Sigmoid colon (tissue), 4 donors: ENCODE results near the gene NDUFS6.

Experiments used
- POLR2A ChIP-seq, 2 donors: fragments of 450-650 bp; IDR thresholded peaks; one replicate each; pipeline ENCODE4 v1.6.1; 2016; ENCODE audit warnings: antibody characterized with exemption in 2 of 2, mild to moderate bottlenecking in 2 of 2, moderate library complexity in 2 of 2
- POLR2AphosphoS5 ChIP-seq, 4 donors: sonication (generic); formaldehyde crosslinking; IDR thresholded peaks; one replicate each; pipeline ENCODE4 v1.6.1; 2017; ENCODE audit warnings: antibody characterized with exemption in 4 of 4
- TF ChIP-seq, protein P1 (sequence below), 4 experiments: fragments of 450-650 bp in 3 of 4; fragments of 200-600 bp in 1 of 4; IDR thresholded peaks; one replicate each; pipeline ENCODE4 v1.5.1; 2016 to 2019; ENCODE audit warnings: antibody characterized with exemption in 4 of 4, mild to moderate bottlenecking in 3 of 4, moderate library complexity in 2 of 4

- TF ChIP-seq, protein P1, sequence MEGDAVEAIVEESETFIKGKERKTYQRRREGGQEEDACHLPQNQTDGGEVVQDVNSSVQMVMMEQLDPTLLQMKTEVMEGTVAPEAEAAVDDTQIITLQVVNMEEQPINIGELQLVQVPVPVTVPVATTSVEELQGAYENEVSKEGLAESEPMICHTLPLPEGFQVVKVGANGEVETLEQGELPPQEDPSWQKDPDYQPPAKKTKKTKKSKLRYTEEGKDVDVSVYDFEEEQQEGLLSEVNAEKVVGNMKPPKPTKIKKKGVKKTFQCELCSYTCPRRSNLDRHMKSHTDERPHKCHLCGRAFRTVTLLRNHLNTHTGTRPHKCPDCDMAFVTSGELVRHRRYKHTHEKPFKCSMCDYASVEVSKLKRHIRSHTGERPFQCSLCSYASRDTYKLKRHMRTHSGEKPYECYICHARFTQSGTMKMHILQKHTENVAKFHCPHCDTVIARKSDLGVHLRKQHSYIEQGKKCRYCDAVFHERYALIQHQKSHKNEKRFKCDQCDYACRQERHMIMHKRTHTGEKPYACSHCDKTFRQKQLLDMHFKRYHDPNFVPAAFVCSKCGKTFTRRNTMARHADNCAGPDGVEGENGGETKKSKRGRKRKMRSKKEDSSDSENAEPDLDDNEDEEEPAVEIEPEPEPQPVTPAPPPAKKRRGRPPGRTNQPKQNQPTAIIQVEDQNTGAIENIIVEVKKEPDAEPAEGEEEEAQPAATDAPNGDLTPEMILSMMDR (IDR thresholded peaks at IDR 0.05) = no peak
- TF ChIP-seq POLR2AphosphoS5 (IDR thresholded peaks at IDR 0.05) (no peak), POLR2A (IDR thresholded peaks at IDR 0.05) (no peak)
Measured at GRCh38 chr5:1809416-1810035, 8.3 kb downstream of the NDUFS6 start.
